ENCODE data around the gene PADI3.

GRCh38 chr1:17245816-17246325, 3.0 kb upstream of the PADI3 start:
- no peak for TF ChIP-seq GATA3 (IDR thresholded peaks at IDR 0.05; ENCODE audit: low read depth, low read length)
- TF ChIP-seq GATA2 (IDR thresholded peaks at IDR 0.05; ENCODE audit: low read depth, low read length) = no peak

Data from SH-SY5Y (cell line).